Uterus (tissue), 4 donors: ENCODE results near the gene FCHSD2. TPM values are rescaled to one million over a fixed set of nuclear protein-coding genes. Genes with fewer than 3 reads are reported as not detected.

Source experiments
- DNase-seq, 2 donors: peaks; one replicate each; pipeline ENCODE4 v3.0.0-alpha.2; 2019 to 2020
- H3K27ac ChIP-seq, 2 donors: fragments of 200-600 bp; sonication (generic); 1 replicate in 1 of 2; 2 replicates in 1 of 2; pipeline ENCODE4 v1.5.1; 2016 to 2018
- H3K27me3 ChIP-seq, 2 donors: fragments of 200-600 bp; sonication (generic); one replicate each; pipeline ENCODE4 v1.5.1; 2018 to 2019; ENCODE audit warnings: control low read depth in 1 of 2
- H3K36me3 ChIP-seq, 2 donors: fragments of 200-600 bp; sonication (generic); one replicate each; pipeline ENCODE4 v1.5.1; 2019; ENCODE audit warnings: control low read depth in 1 of 2
- H3K4me1 ChIP-seq, 2 donors: fragments of 200-600 bp; sonication (generic); one replicate each; pipeline ENCODE4 v1.5.1; 2018 to 2019; ENCODE audit warnings: control low read depth in 1 of 2
- H3K4me3 ChIP-seq, 2 donors: fragments of 200-600 bp; sonication (generic); 1 replicate in 1 of 2; 2 replicates in 1 of 2; pipeline ENCODE4 v1.5.1; 2018 to 2019; ENCODE audit warnings: mild to moderate bottlenecking in 1 of 2
- H3K9me3 ChIP-seq, 2 donors: fragments of 200-600 bp; sonication (generic); one replicate each; pipeline ENCODE4 v1.5.1; 2019; ENCODE audit warnings: control low read depth in 1 of 2
- CTCF ChIP-seq, 4 experiments: fragments of 200-600 bp in 2 of 4; fragments of 450-650 bp in 2 of 4; sonication (generic) in 2 of 4; IDR thresholded peaks; one replicate each; pipeline ENCODE4 v1.5.1; 2016 to 2019; ENCODE audit warnings: antibody characterized with exemption in 4 of 4, mild to moderate bottlenecking in 2 of 4, moderate library complexity in 1 of 4
- POLR2A ChIP-seq, 2 donors: fragments of 450-650 bp; IDR thresholded peaks; one replicate each; pipeline ENCODE4 v1.6.1; 2016; ENCODE audit warnings: antibody characterized with exemption in 2 of 2, mild to moderate bottlenecking in 1 of 2, moderate library complexity in 1 of 2
- intact Hi-C: fragments of 100-400 bp; cut with DNase I; formaldehyde crosslinking; loops from one replicate; pipeline ENCODE4 v1.15.1; 2023; ENCODE audit warnings: low total_unique reads
- total RNA-seq, 4 donors: library from RNA; depleted of rRNA in 3 of 4; stranded (reverse); fragments of >200 nt in 3 of 4; gene quantifications; one replicate each; pipeline versions ENCODE4 v1.1.0 to v1.2.4, GENCODE V29; 2014 to 2023
- donor health status: DM: yes; HTN: yes; CAD: no.

The FCHSD2 gene
- total RNA-seq, 4 donors from 2014 or later: 13.6 to 73.9 (median 27.7) TPM

- intact Hi-C loops: no loop called here
Observed at GRCh38 chr11:73147771-73148681, 5.9 kb upstream of the FCHSD2 start.

DNA sequence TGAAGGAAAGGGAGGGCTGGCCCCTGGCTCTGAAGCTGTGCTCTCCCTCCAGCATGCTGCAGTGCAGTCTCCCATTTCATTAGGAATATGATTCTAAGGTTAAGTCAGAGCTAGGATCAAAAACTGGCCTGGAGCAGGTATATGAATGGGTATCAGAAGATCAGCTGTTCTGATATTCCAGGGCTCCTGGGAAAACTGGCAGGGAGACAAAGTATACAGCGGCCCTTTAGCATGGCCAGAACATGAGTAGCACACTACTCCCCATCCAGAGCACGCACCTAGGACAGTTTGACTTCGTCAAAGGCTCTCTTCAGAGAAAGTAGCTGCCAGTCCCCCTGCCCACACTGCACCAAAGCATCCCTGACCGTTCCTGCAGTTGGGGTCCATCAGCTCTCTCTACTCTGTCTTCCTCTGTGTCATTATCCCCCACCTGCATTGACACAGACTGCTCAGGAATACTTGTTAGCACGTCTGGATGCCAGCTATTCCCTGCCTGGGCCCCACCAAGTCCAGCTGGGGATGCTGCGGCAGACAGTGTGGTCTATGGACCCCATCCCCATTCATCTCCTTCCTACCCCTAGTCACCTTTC is 4.0 kb upstream of the FCHSD2 start:
- no peak for DNase-seq
- Histone ChIP-seq H3K4me3 (no peak overlapping the region), H3K9me3 (no peaks in the 10 kb centered on the region), H3K27me3 (no peaks in the 10 kb centered on the region), H3K36me3 (no peaks in the 10 kb centered on the region), H3K4me1 (no peaks in the 10 kb centered on the region), H3K27ac (no peak overlapping the region)
- intact Hi-C loops: no loop called here
- TF ChIP-seq CTCF (IDR thresholded peaks at IDR 0.05): no peak
- no peak for TF ChIP-seq POLR2A (IDR thresholded peaks at IDR 0.05)

More at GRCh38 chr11:73147771-73148681, 5.9 kb upstream of the FCHSD2 start:
- no peak for TF ChIP-seq POLR2A (IDR thresholded peaks at IDR 0.05)
- TF ChIP-seq CTCF (IDR thresholded peaks at IDR 0.05): no peak
- no peaks in the 10 kb centered on the region for H3K4me1 ChIP-seq
- no peaks in the 10 kb centered on the region for H3K36me3 ChIP-seq
- DNase-seq: no peak
- H3K4me3 ChIP-seq: no peak overlapping the region
- no peaks in the 10 kb centered on the region for H3K9me3 ChIP-seq
- H3K27me3 ChIP-seq: no peaks in the 10 kb centered on the region
- H3K27ac ChIP-seq: no peak overlapping the region

DNA sequence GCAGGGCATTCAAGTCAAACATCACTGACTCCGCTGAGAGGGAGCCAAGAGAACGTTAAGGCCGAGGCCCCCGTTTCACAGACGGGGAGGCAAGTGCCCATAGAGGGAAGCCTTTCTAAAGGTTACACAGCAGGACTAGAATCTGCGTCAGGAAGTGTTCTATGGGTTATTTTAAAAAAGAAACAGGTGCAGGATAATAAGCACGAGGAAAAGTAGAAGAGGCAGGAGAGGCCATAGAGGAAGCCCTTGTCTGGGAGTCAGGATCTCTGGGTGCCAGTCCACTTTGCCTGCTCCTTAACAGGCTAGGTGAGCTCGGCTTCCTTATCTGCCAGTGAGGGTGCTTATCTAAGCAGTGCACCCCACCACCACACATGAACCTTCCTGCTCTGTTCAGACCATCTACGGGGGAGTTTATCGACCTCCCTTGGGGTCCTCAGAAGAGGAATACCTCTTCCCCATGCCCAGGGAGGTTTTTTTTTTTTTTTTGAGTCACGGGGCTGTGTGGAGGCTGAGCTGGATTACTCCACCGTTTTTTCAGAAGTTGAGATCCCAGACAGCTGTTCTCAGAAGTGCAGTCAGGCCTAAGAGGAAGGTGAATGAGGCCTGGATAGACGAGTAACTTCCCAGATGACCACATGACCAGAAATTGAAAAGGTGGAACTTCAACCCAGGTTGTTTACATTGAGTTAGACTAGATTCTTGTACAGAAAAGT is 1.2 kb upstream of the FCHSD2 start:
- DNase-seq: no peak
- peak overlapping the region; percentile 82 to 93 for H3K4me3 ChIP-seq
- no peaks in the 10 kb centered on the region for H3K9me3 ChIP-seq
- TF ChIP-seq POLR2A (IDR thresholded peaks at IDR 0.05) (no peak), CTCF (IDR thresholded peaks at IDR 0.05) (no peak)
- intact Hi-C loops: no loop called here
- peak overlapping the region; percentile 98 for H3K27ac ChIP-seq
- H3K36me3 ChIP-seq: no peaks in the 10 kb centered on the region
- no peaks in the 10 kb centered on the region for H3K4me1 ChIP-seq
- H3K27me3 ChIP-seq: no peaks in the 10 kb centered on the region

DNA sequence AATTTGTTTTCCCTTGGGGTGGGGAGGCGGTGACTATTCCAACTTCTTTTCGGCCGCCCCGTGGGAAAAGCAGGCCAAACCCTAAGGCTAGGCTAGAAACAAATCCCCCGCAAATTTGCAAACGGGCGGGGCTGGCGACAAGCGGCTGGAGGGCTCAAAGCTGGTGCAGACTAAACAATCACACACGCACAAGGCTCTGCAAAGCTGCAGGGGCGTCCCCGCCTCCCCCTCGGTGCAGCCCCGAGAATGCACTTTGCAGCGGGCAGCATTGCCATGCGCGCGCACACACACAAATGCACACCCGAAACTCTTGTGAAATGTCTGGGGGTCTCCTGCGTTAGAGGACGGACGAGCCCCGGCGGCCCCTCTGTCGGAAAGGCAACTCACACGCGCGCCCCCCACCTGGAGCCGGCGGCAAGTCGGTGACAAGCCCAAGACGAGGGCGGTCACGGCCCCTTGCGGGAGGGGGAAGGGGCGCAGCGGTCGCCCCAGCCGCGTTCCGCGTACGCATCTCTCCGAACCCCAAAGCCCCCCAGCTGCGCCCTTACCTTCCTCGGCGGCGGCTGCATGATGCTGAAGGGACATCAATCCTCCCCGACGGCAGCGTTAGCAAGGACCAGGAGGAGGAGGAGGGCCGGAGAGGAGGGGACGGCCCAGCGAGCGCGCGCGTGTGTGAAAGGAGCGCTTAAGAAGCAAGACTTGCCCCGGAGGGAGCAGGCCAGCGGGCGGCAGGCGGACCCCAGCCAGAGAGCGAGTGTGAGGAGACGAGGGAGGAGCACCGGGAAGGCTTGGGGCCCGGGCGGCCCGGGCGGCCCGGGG is 600 bp downstream of the FCHSD2 start:
- TF ChIP-seq POLR2A (IDR thresholded peaks at IDR 0.05) (peak in 1 of 2 donors; percentile 6), CTCF (IDR thresholded peaks at IDR 0.05) (no peak)
- H3K27me3 ChIP-seq: no peaks in the 10 kb centered on the region
- H3K9me3 ChIP-seq: no peaks in the 10 kb centered on the region
- H3K27ac ChIP-seq: peak overlapping the region; percentile 98
- H3K4me3 ChIP-seq: peak overlapping the region; percentile 82 to 93
- DNase-seq: peak; percentile 72 to 74
- H3K4me1 ChIP-seq: no peaks in the 10 kb centered on the region
- H3K36me3 ChIP-seq: no peaks in the 10 kb centered on the region
- intact Hi-C loops: no loop called here
